Large intestine (tissue), 3 donors: Measurements from ENCODE around the gene RNASE8. TPM values are rescaled to one million over a fixed set of nuclear protein-coding genes. Genes with fewer than 3 reads are reported as not detected.

Source experiments
- DNase-seq, 2 donors: peaks; one replicate each; pipeline versions ENCODE4 v3.0.0 to v3.0.0-alpha.2; 2013
- H3K27ac ChIP-seq: one replicate; pipeline ENCODE4 v1.5.1; 2013; ENCODE audit warnings: low read length
- H3K27me3 ChIP-seq: 2 replicates; pipeline ENCODE4 v1.6.1; 2013; ENCODE audit warnings: low read length; ENCODE audit not compliant: control insufficient read depth, insufficient read depth
- H3K36me3 ChIP-seq: 2 replicates; pipeline ENCODE4 v1.6.1; 2013; ENCODE audit warnings: low read length; ENCODE audit not compliant: control insufficient read depth, insufficient read depth
- H3K4me1 ChIP-seq: one replicate; pipeline ENCODE4 v1.6.1; 2013; ENCODE audit warnings: low read length; ENCODE audit not compliant: control insufficient read depth, insufficient read depth
- H3K4me3 ChIP-seq: one replicate; pipeline ENCODE4 v1.5.1; 2013; ENCODE audit warnings: low read length
- H3K9me3 ChIP-seq: one replicate; pipeline ENCODE4 v1.6.1; 2013; ENCODE audit warnings: mild to moderate bottlenecking, low read depth, low read length, moderate library complexity; ENCODE audit not compliant: control insufficient read depth
- WGBS: methylation state at CpG from one replicate; pipeline ENCODE4 v1.1.5; 2013; ENCODE audit warnings: low lambda C conversion rate; ENCODE audit not compliant: insufficient coverage; 5-methylcytosine and 5-hydroxymethylcytosine counted together
- polyA plus RNA-seq: library from polyadenylated mRNA; unstranded; fragments of 120-200 nt; gene quantifications from one replicate; pipeline ENCODE4 v1.2.1, GENCODE V29; 2013

Gene RNASE8
- polyA plus RNA-seq, 1 donor: not detected

- no peaks in the 10 kb centered on the region for H3K9me3 ChIP-seq
- H3K36me3 ChIP-seq: peaks cover 48% of the 10 kb centered on the region
- no peaks in the 10 kb centered on the region for H3K27me3 ChIP-seq
- no peak overlapping the region for H3K4me3 ChIP-seq
- peaks cover 11% of the 10 kb centered on the region for H3K4me1 ChIP-seq
- no CpG with 5 or more reads among the region's 1 CpG for WGBS
- no peak for DNase-seq
- H3K27ac ChIP-seq: no peak overlapping the region
Measured at GRCh38 chr14:21019366-21019765, 38.3 kb upstream of the RNASE8 start.

GRCh38 chr14:21020977-21021545, 36.6 kb upstream of the RNASE8 start:
- Histone ChIP-seq H3K4me3 (no peak overlapping the region), H3K27ac (no peak overlapping the region), H3K36me3 (peaks cover 48% of the 10 kb centered on the region), H3K27me3 (no peaks in the 10 kb centered on the region), H3K9me3 (no peaks in the 10 kb centered on the region), H3K4me1 (peaks cover 16% of the 10 kb centered on the region)
- DNase-seq: no peak
- WGBS: no CpG with 5 or more reads among the region's 5 CpGs

- Histone ChIP-seq H3K36me3 (peaks cover 36% of the 10 kb centered on the region), H3K4me3 (no peak overlapping the region), H3K9me3 (no peaks in the 10 kb centered on the region), H3K27ac (no peak overlapping the region), H3K27me3 (no peaks in the 10 kb centered on the region), H3K4me1 (peaks cover 16% of the 10 kb centered on the region)
- WGBS: 94% methylated on average over 3 of the region's 5 CpGs
- no peak for DNase-seq
Measured at GRCh38 chr14:21022686-21023085, 34.9 kb upstream of the RNASE8 start.

GRCh38 chr14:21023174-21023573, 34.4 kb upstream of the RNASE8 start:
- no peaks in the 10 kb centered on the region for H3K27me3 ChIP-seq
- peaks cover 15% of the 10 kb centered on the region for H3K4me1 ChIP-seq
- H3K36me3 ChIP-seq: peaks cover 31% of the 10 kb centered on the region
- no peaks in the 10 kb centered on the region for H3K9me3 ChIP-seq
- no peak for DNase-seq
- H3K4me3 ChIP-seq: no peak overlapping the region
- no peak overlapping the region for H3K27ac ChIP-seq
- no CpG with 5 or more reads among the region's 7 CpGs for WGBS

GRCh38 chr14:21023817-21024584, 33.6 kb upstream of the RNASE8 start:
- Histone ChIP-seq H3K4me1 (peaks cover 13% of the 10 kb centered on the region), H3K27ac (peak overlapping the region; percentile 14), H3K36me3 (peaks cover 24% of the 10 kb centered on the region), H3K9me3 (no peaks in the 10 kb centered on the region), H3K4me3 (peak overlapping the region; percentile 79), H3K27me3 (no peaks in the 10 kb centered on the region)
- peak in 1 of 2 donors; percentile 47 for DNase-seq
- WGBS: no CpG with 5 or more reads among the region's 17 CpGs

GRCh38 chr14:21024585-21025370, 32.8 kb upstream of the RNASE8 start, which contains the start of gene NDRG2:
Gene NDRG2 (minus strand): TSS chr14:21025061. CDS start chr14:21023315, 1,746 bp downstream.
- Histone ChIP-seq H3K36me3 (peaks cover 17% of the 10 kb centered on the region), H3K27me3 (no peaks in the 10 kb centered on the region), H3K27ac (peak within 1 kb of the TSS; percentile 52), H3K4me3 (peak within 1 kb of the TSS; percentile 79), H3K9me3 (no peaks in the 10 kb centered on the region), H3K4me1 (peaks cover 13% of the 10 kb centered on the region)
- DNase-seq: peak; percentile 63 to 87
- no CpG with 5 or more reads among the region's 72 CpGs for WGBS

GRCh38 chr14:21025371-21026273, 32.0 kb upstream of the RNASE8 start:
- no CpG with 5 or more reads among the region's 58 CpGs for whole genome bisulfite sequencing
- no peaks in the 10 kb centered on the region for H3K9me3 ChIP-seq
- peaks cover 11% of the 10 kb centered on the region for H3K36me3 ChIP-seq
- H3K4me3 ChIP-seq: peak overlapping the region; percentile 79
- DNase-seq: peak in 1 of 2 donors; percentile 59
- no peaks in the 10 kb centered on the region for H3K27me3 ChIP-seq
- H3K4me1 ChIP-seq: peaks cover 13% of the 10 kb centered on the region
- H3K27ac ChIP-seq: peak overlapping the region; percentile 52

- no peak for DNase-seq
- Histone ChIP-seq H3K4me1 (peaks cover 13% of the 10 kb centered on the region), H3K4me3 (no peak overlapping the region), H3K27me3 (no peaks in the 10 kb centered on the region), H3K36me3 (peaks cover 3% of the 10 kb centered on the region), H3K9me3 (no peaks in the 10 kb centered on the region), H3K27ac (no peak overlapping the region)
- no CpG with 5 or more reads among the region's 7 CpGs for WGBS
Measured at GRCh38 chr14:21026274-21026987, 31.2 kb upstream of the RNASE8 start.

- no CpG with 5 or more reads among the region's 3 CpGs for WGBS
Measured at GRCh38 chr14:21026988-21027315, 30.7 kb upstream of the RNASE8 start.

More at GRCh38 chr14:21026988-21027315, 30.7 kb upstream of the RNASE8 start:
- Histone ChIP-seq H3K27ac (no peak overlapping the region), H3K9me3 (no peaks in the 10 kb centered on the region), H3K4me1 (peaks cover 13% of the 10 kb centered on the region), H3K36me3 (no peaks in the 10 kb centered on the region), H3K27me3 (no peaks in the 10 kb centered on the region), H3K4me3 (no peak overlapping the region)
- DNase-seq: no peak
